AG04450 (cell line): Measurements from ENCODE around the gene LMTK2. TPM values are rescaled to one million over a fixed set of nuclear protein-coding genes. Genes with fewer than 3 reads are reported as not detected.

Experiments
- CTCF ChIA-PET: fragments of 300-600, 350-600 bp; formaldehyde crosslinking; extraction: SDS; loops from one replicate; lab custom pipeline; 2022; ENCODE audit warnings: antibody characterized with exemption, inconsistent platforms; lab: Charles Lee
- POLR2A ChIA-PET: fragments of 350-600 bp; formaldehyde crosslinking; extraction: SDS; loops from one replicate; lab custom pipeline; 2021; ENCODE audit warnings: antibody characterized with exemption, inconsistent platforms; lab: Yijun Ruan, JAX
- DNase-seq: peaks from one replicate; pipeline ENCODE4 v3.0.0-alpha.2; 2011; ENCODE audit warnings: low read depth, low spot score
- H3K27ac ChIP-seq: one replicate; pipeline ENCODE4 v1.5.1; 2012; ENCODE audit warnings: low read depth, low read length, control low read depth
- H3K27me3 ChIP-seq: one replicate; pipeline ENCODE4 v1.6.0; 2012; ENCODE audit warnings: low read length; ENCODE audit not compliant: control insufficient read depth, insufficient read depth
- H3K4me3 ChIP-seq: 2 replicates; pipeline ENCODE4 v1.5.1; 2011; ENCODE audit warnings: mild to moderate bottlenecking, low read depth, low read length, control low read depth
- H3K9me3 ChIP-seq: 2 replicates; pipeline ENCODE4 v1.5.1; 2012; ENCODE audit warnings: low read length; ENCODE audit not compliant: control insufficient read depth, insufficient read depth
- polyA plus RNA-seq: library from polyadenylated mRNA; depleted of rRNA; stranded (reverse); fragments of >200 nt; gene quantifications from 2 replicates; pipeline ENCODE4 v1.2.3, GENCODE V29; 2011
- TF ChIP-seq, protein P1 (sequence below): IDR thresholded peaks from 2 replicates; pipeline ENCODE4 v1.5.1; 2011; ENCODE audit warnings: low read depth, low read length, control low read depth, inconsistent platforms

LMTK2 gene
- polyA plus RNA-seq, 1 experiment: 3.7 TPM

DNA sequence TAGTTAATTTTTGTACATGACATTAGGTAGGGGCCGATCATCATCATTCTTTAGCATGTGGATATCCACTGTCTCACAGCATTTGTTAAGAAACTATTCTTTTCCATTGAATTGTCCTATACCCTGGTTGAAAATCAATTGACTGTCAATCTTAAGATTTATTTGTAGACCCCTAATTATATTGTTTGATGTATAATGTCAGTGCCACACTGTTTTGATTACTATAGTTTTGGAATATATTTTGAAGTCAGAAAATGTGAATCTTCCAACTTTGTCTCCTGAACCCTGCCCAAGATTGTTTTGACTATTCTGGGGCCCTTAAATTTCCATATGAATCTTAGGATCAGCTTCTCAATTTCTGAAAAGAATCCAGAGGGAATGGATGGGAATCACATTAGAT lies 6.6 kb upstream of the LMTK2 start:
- DNase-seq: no peak
- POLR2A ChIA-PET: no interaction called here
- CTCF ChIA-PET: no interaction called here
- Histone ChIP-seq H3K27ac (no peak overlapping the region), H3K9me3 (no peaks in the 10 kb centered on the region), H3K27me3 (no peaks in the 10 kb centered on the region), H3K4me3 (no peak overlapping the region)
- TF ChIP-seq, protein P1, sequence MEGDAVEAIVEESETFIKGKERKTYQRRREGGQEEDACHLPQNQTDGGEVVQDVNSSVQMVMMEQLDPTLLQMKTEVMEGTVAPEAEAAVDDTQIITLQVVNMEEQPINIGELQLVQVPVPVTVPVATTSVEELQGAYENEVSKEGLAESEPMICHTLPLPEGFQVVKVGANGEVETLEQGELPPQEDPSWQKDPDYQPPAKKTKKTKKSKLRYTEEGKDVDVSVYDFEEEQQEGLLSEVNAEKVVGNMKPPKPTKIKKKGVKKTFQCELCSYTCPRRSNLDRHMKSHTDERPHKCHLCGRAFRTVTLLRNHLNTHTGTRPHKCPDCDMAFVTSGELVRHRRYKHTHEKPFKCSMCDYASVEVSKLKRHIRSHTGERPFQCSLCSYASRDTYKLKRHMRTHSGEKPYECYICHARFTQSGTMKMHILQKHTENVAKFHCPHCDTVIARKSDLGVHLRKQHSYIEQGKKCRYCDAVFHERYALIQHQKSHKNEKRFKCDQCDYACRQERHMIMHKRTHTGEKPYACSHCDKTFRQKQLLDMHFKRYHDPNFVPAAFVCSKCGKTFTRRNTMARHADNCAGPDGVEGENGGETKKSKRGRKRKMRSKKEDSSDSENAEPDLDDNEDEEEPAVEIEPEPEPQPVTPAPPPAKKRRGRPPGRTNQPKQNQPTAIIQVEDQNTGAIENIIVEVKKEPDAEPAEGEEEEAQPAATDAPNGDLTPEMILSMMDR: no peak

GRCh38 chr7:98102170-98102569 lies 4.5 kb upstream of the LMTK2 start:
- Histone ChIP-seq H3K27ac (no peak overlapping the region), H3K9me3 (no peaks in the 10 kb centered on the region), H3K27me3 (no peaks in the 10 kb centered on the region), H3K4me3 (no peak overlapping the region)
- no peak for DNase-seq
- ChIA-PET POLR2A (no interaction called here), CTCF (interaction anchor here (1.2 kb wide), 1 partner anchor 66 kb away, joined by 7 read pairs; no protein-coding TSS in a partner anchor)
- TF ChIP-seq, protein P1: no peak

GRCh38 chr7:98105942-98106544 lies 619 bp upstream of the LMTK2 start:
- POLR2A ChIA-PET: interaction anchor here (0.7 kb wide), 1 partner anchor 62 kb away, joined by 5 read pairs; no protein-coding TSS in a partner anchor
- TF ChIP-seq, protein P1: no peak
- no peak overlapping the region for H3K4me3 ChIP-seq
- no peaks in the 10 kb centered on the region for H3K9me3 ChIP-seq
- no peak for DNase-seq
- H3K27ac ChIP-seq: no peak overlapping the region
- no peaks in the 10 kb centered on the region for H3K27me3 ChIP-seq
- CTCF ChIA-PET: interaction anchor here (0.6 to 3.6 kb wide), 25 partner anchors 9 to 1438 kb away, joined by 3 to 154 read pairs (median 4); no protein-coding TSS in a partner anchor

GRCh38 chr7:98107313-98107721 lies 655 bp downstream of the LMTK2 start:
- CTCF ChIA-PET: interaction anchor here (0.9 to 5.4 kb wide), 4 partner anchors 10 to 60 kb away, joined by 3 to 129 read pairs (median 4); no protein-coding TSS in a partner anchor

More at GRCh38 chr7:98107313-98107721, 655 bp downstream of the LMTK2 start:
- no peak overlapping the region for H3K27ac ChIP-seq
- TF ChIP-seq, protein P1: no peak
- H3K9me3 ChIP-seq: no peaks in the 10 kb centered on the region
- H3K27me3 ChIP-seq: no peaks in the 10 kb centered on the region
- DNase-seq: no peak
- POLR2A ChIA-PET: no interaction called here
- peak overlapping the region; percentile 80 for H3K4me3 ChIP-seq
